Measurements from ENCODE around the gene NUDT16.

NUDT16 gene

GRCh38 chr3:131381445-131382291, at the start of gene NUDT16:
TSS of gene NUDT16 (plus strand) at chr3:131381774. CDS start at chr3:131381805, 31 bp downstream.
- DNase-seq = peak; percentile 97 to 98

DNA sequence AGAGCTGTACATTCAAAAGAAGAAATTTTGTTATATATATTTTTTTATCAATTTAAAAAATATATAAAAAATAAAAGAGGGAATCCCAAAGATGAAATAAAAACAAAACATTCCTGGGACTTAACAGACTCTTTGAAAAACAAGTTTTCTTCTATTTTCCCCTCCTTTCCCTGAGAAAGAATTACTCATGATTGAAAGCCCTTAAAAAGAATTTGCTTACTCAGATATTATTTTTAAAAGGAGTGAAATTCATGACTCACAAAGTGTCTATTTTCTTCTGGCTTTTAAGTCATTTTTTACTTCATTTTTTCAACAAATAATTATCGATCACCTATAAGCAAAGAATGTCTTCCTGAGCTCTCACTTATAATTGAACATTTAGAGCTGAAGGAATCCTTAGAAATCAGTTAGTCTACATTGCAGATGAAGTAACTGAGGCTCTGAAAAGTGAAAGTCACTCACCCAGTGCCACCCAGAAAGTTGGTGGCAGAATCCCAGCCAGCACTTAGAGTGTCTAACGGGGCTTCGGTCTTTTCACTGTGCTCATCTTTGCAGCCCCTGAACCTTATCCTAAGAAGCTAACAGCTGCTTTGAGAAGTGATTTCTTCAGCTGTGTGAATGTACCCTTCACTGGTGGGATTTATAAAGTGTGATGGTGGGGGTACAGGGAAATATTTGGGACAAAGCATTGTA, 42.5 kb upstream of the NUDT16 start:
- DNase-seq = no peak

DNA sequence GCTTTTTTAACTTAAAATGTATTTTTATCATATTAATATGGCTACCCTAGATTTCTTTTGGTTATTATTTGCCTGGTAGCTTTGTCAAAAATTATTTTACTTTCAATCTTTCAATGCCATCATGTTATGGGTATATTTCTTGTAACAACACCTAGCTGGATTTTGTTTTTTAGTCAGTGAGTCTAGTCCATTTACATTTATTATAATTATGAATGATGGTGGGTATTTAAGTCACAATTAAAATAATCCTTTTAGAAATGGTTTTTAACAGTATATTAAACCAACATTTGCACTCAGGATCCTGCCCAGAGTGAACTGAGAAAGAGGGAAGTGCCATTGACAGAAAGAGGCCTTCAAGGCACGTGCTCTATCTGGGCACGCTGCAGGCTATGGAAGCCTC, 39.8 kb upstream of the NUDT16 start:
- no peak for DNase-seq

DNA sequence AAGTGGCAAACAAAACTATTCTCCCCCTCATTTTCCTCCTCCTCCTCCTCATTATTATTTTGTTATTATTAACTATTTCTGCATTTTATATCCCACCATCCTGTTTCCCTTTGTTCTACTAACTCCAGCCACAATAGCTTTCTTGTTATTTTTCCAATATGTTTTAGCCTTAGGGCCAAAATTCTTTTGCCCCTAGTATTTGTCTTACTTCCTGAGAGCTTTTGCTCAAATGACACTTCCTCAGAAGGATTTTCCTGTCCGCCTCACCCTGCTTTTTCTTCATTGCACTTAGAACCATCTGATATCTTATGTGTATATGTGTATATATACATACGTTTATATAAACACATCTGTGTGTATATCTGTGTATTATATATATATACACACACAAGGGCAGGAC, 32.7 kb upstream of the NUDT16 start:
- no peak for DNase-seq

DNA sequence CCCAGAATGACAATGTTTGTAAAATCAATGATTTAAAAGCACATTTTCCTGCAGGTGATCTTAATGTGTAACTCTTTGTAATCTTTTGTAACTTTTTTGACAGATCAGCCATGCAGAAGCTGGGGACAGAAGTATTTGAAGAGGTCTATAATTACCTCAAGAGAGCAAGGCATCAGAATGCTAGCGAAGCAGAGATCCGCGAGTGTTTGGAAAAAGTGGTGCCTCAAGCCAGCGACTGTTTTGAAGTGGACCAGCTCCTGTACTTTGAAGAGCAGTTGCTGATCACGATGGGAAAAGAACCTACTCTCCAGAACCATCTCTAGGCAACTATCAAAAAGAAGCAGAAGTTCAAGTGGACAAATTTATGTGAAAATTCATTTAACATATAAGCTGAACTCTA, 32.1 kb upstream of the NUDT16 start:
- DNase-seq = no peak

DNA sequence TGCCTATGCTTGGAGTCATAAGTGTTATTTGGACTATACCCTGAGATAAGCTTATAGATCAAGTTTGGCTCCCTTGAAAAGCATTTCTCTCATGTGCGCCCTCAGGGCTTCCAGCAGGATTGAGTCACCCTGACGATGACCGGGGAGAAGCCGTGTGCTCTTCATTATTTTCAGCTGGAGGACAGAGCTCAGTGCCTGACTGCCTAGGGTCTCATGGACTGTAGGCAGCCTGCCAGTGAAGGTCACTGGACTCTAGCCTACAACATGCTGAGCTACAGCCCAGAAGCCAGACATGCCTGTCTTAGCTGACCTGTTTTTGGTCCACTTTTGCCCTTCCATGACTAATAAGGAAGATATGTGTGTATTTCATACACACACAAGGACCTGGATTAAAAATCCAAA, 31.6 kb upstream of the NUDT16 start:
- no peak for DNase-seq

GRCh38 chr3:131350506-131350905, 31.1 kb upstream of the NUDT16 start:
- no peak for DNase-seq

DNA sequence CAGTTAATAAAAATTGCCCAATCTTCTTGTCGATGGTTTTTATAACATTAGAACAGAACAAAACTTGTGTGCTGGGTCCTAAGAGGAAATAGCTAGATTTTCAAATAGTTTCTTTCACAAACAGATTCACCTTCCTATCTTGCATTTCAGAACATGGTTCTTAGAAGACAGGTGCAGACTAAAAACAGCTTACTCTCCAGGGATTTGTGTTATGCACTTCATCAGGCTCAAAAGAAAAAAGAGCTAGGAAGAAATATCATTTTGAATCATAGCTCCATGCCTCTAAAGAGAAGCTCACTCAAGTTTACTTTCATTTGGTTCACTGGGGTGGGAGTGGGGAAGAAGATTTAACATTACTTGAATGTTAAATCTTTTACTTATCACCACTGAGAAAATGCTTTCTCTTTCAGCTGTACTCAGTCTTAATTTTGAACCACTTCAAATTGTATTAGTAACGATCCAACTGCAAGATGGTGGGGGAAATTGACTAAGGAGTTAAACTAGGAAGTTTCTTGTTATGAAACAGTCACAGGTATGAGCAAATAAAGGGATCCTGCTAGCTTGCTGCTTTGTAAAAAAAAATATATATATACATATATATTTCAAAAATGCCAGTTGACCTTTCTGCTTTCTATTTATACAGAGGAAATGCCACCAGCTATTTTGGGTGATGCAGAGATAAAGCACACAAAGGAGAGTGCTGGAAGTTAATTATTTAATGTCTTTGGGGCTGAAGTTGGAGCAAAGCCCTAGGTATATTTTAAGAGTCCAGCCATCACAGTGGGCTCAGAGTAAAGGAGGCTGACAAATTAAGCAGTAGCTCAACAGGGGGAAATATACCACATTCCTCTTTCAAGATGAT, 28.3 kb upstream of the NUDT16 start:
- DNase-seq = no peak

- no peak for DNase-seq
These were observed 27.6 kb upstream of the NUDT16 start for GRCh38 chr3:131353986-131354385.

- no peak for DNase-seq
These were observed 25.5 kb upstream of the NUDT16 start for GRCh38 chr3:131356006-131356595.

- no peak for DNase-seq
These were observed 24.3 kb upstream of the NUDT16 start for GRCh38 chr3:131357275-131357674.

- no peak for DNase-seq
These were observed 21.3 kb upstream of the NUDT16 start for GRCh38 chr3:131360191-131360755.

DNA sequence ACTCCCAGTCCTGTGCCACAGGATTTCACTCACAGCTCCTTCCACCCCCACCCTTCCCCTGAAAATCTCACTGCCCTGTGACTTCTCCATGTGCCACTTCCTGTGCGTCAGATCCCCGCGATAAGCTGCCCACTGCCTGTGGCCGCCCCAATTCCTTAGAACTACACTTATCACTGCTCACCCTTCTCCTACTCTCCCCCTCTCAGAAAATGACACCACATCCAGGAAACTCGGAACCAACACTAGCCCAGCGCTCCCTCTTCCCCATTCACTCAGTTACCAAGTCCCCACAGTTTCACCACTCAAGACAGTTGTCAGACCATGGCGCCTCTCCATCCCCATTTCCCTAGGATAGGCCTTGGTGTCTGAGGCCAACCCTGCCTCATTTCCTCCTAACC, 20.5 kb upstream of the NUDT16 start:
- peak; percentile 14 to 66 for DNase-seq

DNA sequence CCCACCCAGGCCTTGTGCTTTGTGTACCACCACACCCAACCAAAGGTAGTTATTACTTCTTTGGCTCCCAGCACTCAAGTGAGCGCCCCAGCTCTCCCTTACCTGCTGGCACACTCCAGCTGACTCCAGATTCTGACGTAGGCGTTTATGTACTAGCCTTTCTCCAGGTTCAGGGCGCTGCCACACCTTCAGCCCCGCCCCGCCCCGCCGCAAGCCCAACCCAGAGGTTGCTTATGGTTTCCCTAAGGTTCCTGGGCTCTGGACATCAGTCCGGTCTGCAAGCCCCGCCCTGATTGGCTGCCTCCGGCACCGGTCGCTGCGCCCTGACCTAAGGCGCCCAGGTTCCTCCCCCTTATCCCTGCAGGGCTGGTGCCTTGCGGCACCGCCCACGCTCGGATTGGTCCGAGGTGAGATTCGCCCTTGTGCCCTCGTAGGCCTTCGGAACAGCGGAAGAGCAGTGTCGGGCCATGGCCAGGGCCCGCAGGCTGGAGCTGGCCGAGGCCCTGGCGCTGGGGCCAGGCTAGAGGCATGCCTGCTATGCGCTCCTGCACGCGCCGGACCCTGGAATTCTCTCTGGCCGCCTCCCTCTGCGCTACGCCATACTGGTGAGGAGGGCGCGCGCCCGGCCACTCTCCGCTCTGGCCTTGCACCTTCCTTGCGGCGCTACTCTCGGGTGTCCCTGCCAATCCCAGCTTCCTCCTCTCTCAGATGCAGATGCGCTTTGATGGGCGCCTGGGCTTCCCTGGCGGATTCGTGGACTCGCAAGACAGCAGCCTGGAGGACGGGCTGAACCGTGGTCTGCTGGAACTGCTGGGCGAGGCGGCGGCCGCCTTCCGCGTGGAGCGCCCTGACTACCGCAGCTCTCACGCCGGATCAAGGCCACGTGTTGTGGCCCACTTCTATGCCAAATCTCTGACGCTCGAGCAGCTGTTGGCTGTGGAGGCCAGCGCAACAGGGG, 19.8 kb upstream of the NUDT16 start:
- DNase-seq = peak; percentile 47 to 81

DNA sequence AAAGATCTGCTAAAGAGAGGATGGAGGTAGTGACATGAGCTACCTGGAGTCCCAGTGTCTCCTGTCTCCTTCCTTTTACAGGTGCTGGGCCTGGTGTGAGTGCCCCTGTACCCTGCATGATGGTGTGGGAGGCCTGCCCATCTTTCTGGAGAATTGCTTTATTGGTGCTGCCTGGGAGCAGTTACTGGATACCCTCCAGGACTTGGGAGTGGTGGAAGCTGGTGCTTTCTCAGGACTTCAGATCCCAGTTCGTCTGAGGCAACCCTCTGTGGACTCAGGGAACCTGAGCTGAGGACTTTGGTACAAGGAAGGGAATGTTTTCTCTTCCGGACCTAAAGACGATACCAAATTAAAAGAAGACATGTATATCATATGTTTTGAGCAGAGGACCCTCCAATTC, 18.3 kb upstream of the NUDT16 start:
- no peak for DNase-seq

- no peak for DNase-seq
These were observed 10.5 kb upstream of the NUDT16 start for GRCh38 chr3:131370935-131371687.

- no peak for DNase-seq
These were observed 9.9 kb upstream of the NUDT16 start for GRCh38 chr3:131371688-131372066.

DNA sequence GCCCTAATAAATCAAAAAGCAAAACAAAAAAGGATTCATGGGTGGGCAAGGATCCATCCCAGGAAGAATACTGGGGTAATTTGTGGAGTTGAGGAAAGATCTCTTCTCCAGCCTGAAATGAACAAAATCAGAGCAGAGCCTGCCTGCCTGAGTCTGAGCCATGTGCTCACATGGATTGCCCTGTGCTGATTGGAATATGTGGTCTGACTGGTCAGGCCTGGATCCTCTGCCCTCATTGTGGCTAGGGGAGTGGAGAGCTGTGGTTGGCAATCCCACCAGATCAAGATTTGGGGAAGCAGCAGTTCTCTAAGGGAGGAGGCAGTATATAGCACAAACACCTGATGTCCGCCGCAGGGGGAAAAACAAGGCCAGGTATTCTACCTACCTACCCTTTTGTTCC, 6.8 kb upstream of the NUDT16 start:
- DNase-seq = no peak

DNA sequence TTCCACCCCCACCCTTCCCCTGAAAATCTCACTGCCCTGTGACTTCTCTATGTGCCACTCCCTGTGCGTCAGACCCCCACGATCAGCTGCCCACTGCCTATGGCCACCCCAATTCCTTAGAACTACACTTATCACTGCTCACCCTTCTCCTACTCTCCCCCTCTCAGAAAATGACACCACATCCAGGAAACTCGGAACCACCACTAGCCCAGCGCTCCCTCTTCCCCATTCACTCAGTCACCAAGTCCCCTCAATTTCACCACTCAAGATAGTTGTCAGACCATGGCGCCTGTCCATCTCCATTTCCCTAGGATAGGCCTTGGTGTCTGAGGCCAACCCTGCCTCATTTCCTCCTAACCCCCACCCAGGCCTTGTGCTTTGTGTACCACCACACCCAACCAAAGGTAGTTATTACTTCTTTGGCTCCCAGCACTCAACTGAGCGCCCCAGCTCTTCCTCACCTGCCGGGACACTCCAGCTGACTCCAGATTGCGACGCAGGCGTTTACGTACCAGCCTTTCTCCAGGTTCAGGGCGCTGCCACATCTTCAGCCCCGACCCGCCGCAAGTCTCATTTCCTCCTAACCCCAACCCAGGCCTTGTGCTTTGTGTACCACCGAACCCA, 641 bp upstream of the NUDT16 start:
- peak in 1 of 2 donors; percentile 33 for DNase-seq
